NCI-H146 (cell line): ENCODE measurements around the gene SUCLG1.
A peak's percentile ranks its signal among the peaks of the same experiment; 100 is the strongest.
"Not testable (repeated sequence)": the region's sequence is repeated elsewhere in the genome, so short reads cannot be mapped to it uniquely, and the experiment has no call there.

ENCODE experiments used
- DNase-seq: peaks from one replicate; lab custom pipeline; 2025; lab: John Stamatoyannopoulos, UW

The SUCLG1 gene

GRCh38 chr2:84459018-84459943 lies at the start of gene SUCLG1:
Gene SUCLG1, minus strand, starts transcription at chr2:84459280. Its CDS starts 11 bp downstream, at chr2:84459269.
- peak; percentile 87 for DNase-seq

DNA sequence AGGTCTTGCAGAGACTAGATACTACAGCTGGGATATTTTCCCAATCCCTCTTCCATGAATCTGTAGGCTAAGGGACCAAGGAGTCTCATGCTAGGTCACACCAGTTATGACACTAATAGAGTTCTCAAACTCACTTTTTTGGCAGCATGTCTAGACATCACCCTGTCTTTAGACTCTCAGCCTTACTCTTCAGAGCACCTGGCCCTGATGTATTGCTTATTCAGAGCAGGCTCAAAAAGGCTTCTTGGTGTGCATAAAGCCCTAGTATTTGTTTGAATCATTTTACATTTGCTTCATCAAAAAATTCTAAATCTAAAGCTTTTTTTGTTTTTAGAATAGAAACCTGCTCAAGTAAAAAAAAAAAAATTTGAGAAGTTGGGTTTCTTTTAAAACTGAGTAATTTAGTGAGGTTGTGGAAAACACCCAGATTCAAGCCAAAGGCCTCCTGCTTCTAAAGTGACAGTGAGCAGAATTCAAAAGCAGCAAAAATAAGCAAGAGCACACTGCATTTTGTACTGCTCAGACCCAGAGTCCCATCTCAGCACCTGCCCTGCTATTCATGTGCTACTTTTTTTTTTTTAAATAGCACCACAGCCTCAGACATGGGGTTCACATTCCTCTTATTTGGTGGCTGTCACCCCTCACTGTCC lies 39.2 kb upstream of the SUCLG1 start:
- DNase-seq = no peak

GRCh38 chr2:84497285-84497684 lies 38.2 kb upstream of the SUCLG1 start:
- DNase-seq = no peak

- no peak for DNase-seq
Observed at GRCh38 chr2:84496386-84496785, 37.3 kb upstream of the SUCLG1 start.

DNA sequence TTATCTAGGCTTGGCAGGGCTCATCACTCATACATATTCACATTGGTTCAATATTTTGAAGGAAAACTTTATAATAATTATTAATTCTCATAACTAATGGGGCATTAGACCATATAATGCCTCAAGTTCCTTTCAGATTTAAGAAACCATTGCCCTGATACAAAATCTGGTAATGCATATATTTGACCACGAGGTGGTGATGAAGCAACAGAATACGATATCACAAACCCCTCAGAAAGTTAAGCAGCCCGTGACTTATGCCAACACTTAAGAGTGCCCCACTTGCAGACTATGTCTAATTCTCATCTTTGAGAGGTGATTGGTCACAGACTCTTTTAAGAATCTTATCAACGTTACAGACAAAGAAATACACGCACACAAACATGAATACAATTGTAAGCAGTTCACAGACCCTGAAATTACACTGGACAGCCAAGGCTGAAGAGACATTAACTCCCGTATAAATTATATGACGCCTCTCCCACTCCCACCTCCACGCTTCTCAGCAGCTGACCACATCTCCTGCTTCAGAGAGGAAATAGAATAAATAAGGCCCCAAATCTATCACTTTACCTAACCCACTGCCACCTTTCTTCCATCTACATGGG lies 36.6 kb upstream of the SUCLG1 start:
- peak; percentile 19 for DNase-seq

- DNase-seq = no peak
Observed at GRCh38 chr2:84494070-84494469, 35.0 kb upstream of the SUCLG1 start.

DNA sequence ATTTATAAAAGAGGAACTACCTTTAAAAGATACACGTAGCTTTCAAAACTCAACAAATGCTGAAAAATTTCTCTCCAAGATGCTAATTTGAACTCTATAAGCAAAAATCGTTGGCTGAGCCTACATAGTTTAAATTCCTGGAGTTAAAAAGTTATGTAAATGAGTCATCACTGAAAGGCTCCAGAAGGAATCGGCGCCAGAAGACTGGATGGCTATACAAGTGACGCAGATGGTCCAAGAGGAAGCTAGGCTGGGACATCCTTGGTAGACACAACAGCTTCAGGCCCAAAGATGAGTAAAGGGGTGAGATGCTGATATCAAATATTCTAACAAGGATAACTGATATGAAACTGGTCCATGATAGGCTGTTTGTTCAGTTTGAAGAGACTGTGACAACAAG lies 34.4 kb upstream of the SUCLG1 start:
- DNase-seq = no peak

- DNase-seq = no peak
Observed at GRCh38 chr2:84492571-84492970, 33.5 kb upstream of the SUCLG1 start.

- DNase-seq = no peak
Observed at GRCh38 chr2:84491741-84492140, 32.7 kb upstream of the SUCLG1 start.

GRCh38 chr2:84491256-84491655 lies 32.2 kb upstream of the SUCLG1 start:
- DNase-seq = no peak

DNA sequence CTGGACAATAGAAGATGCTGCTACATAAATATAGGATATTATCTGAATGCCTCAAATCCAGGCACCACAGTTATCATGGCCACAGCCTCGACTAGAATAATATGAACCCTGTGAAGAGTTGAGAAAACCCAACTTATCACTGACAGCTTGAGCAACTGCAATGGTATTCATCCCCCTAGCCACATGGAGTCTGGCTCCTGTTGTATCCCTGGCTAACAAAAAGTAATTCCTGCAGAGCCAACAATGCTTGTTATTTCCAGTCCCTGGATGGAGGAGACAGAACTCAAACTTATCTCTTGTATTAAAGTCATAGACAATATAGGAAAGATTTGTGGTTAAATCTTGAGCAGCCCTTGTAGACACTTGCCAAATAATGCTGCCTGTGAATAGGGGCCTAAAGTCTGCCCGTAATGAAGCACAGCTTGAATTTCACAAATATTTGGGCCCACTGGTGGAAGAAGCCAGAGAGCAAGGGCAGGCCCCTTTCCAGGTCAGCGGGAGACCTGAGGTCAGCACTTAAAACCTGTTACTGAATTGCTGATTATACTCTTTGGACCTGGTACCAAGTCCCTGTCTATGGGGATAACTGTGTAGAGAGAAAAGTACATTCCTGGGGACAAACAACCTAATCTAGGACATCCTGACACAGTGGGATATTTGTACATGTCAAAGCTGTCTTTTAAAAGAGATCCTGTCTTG lies 28.4 kb upstream of the SUCLG1 start:
- no peak for DNase-seq

GRCh38 chr2:84486441-84487115 lies 27.5 kb upstream of the SUCLG1 start:
- no peak for DNase-seq

DNA sequence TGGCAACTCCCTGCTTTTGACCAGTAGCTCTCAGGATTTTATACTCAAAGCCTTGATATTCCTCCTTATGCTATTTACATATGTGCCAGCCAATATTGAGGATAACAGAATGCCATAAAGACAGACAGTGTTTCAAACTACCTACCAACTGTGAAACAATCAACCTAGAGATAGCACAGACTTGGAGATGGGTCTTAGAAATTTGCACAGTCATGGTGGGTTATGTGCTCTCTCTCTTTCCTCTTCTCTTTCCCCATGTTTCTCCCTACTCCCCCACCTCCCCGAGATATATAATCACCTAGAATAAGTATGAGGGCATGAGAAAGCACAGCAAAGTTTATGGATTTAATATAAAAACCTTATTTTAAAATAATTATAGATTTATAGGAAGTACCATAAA lies 24.2 kb upstream of the SUCLG1 start:
- no peak for DNase-seq

GRCh38 chr2:84482603-84483002 lies 23.5 kb upstream of the SUCLG1 start:
- no peak for DNase-seq

- DNase-seq = no peak
Observed at GRCh38 chr2:84481702-84482101, 22.6 kb upstream of the SUCLG1 start.

- no peak for DNase-seq
Observed at GRCh38 chr2:84478867-84479266, 19.8 kb upstream of the SUCLG1 start.

GRCh38 chr2:84477886-84478285 lies 18.8 kb upstream of the SUCLG1 start:
- no peak for DNase-seq

DNA sequence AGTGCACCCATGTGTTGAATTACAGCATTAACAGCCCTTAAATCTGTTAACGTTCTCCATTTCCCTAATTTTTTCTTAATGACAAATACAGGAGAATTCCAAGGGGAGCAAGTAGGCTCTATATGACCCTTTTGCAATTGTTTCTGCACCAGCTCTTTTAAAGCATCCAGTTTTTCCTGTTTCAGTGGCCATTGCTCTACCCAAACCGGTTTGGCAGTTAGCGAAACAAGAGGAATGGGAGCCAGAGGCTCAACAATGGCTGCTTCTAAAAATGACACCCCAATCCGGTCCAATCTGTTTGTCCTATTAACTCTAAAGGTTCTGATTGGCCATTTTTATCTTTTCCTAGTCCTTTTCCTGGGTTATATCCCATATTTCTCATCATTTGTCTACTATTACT lies 15.1 kb upstream of the SUCLG1 start:
- DNase-seq = no peak

DNA sequence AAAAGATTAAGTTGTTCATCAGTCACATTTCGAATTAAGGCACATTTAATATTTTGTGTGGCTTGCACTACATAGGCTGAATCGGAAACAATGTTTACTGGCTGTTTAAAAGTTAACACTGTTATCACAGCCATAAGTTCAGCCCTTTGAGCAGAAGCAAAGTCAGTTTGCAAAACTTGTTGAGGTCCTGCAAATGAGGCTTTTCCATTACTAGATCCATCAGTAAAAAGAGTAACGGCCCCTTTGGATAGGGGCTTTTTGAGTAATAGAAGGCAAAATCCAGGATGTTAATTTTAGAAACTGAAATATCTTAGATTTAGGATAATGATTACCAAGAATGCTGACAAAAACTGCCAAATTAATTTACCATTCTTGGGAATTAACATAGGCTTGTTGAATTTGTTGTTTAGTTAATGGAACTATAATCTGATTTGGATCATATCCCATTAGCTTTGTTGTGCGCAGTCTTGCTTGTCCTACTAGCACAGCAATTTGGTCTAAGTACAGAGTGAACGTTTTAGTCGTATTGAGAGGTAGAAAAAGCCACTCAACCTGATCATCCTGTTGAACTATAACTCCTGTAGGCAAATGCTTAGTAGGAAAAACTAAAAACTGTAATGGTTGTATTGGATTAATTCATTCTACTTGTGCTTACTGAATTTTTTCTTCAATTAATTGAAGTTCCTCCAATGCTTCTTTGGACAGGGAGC lies 13.9 kb upstream of the SUCLG1 start:
- DNase-seq = no peak

GRCh38 chr2:84472423-84472822 lies 13.3 kb upstream of the SUCLG1 start:
- DNase-seq = not testable (repeated sequence)

DNA sequence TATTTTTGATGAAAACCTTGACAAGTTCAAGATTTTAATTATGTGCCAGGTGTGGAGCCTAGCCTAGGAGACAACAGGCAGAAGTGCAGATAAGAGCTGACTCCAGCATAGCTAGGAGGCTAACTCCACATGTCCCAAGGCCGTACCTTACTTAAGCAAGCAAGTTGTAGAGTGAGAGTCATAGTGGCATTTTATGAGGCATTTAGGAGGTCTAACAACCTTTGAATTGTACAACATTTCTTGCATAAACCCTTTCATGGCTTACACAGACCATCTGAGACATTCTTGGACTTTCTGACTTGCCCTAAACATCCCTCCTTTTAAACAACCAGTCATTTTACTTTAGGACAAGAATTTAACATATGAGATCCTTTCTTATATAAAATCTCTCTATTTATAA lies 8.3 kb upstream of the SUCLG1 start:
- DNase-seq = no peak
